ENCODE measurements around the gene FRG2B.
"Not testable (repeated sequence)": the region's sequence is repeated elsewhere in the genome, so short reads cannot be mapped to it uniquely, and the experiment has no call there.

GRCh38 chr10:133667446-133667845 is 40.9 kb upstream of the FRG2B start:
- not testable (repeated sequence) for TF ChIP-seq EZH2 (IDR thresholded peaks at IDR 0.05); FOXP2 (optimal IDR thresholded peaks at IDR 0.05; ENCODE audit: control extremely low read depth, extremely low read length, insufficient read depth)
